Endothelial cell (in vitro differentiated cells): ENCODE data around the gene CMIP. TPM values are rescaled to one million over a fixed set of nuclear protein-coding genes. Genes with fewer than 3 reads are reported as not detected.
A peak's percentile ranks its signal among the peaks of the same experiment; 100 is the strongest.

ENCODE experiments used
- DNase-seq: peaks from one replicate; pipeline ENCODE4 v3.0.0; 2021; ENCODE audit warnings: low spot score
- H3K27ac Mint-ChIP-seq: one replicate; pipeline ENCODE4 v1.8.0; 2021; ENCODE audit warnings: mixed read lengths, inconsistent platforms; ENCODE audit not compliant: unreplicated experiment
- H3K27me3 Mint-ChIP-seq: one replicate; pipeline ENCODE4 v1.8.0; 2021; ENCODE audit warnings: mild to moderate bottlenecking, moderate library complexity, mixed read lengths, inconsistent platforms; ENCODE audit not compliant: unreplicated experiment
- H3K36me3 Mint-ChIP-seq: one replicate; pipeline ENCODE4 v1.8.0; 2021; ENCODE audit warnings: mild to moderate bottlenecking, low read depth, mixed read lengths, inconsistent platforms; ENCODE audit not compliant: unreplicated experiment
- H3K4me1 Mint-ChIP-seq: one replicate; pipeline ENCODE4 v1.8.0; 2021; ENCODE audit warnings: mild to moderate bottlenecking, mixed read lengths, inconsistent platforms; ENCODE audit not compliant: unreplicated experiment
- H3K4me3 Mint-ChIP-seq: one replicate; pipeline ENCODE4 v1.8.0; 2021; ENCODE audit warnings: mild to moderate bottlenecking, mixed read lengths, inconsistent platforms; ENCODE audit not compliant: unreplicated experiment
- H3K9me3 Mint-ChIP-seq: one replicate; pipeline ENCODE4 v1.8.0; 2021; ENCODE audit warnings: mixed read lengths, inconsistent platforms; ENCODE audit not compliant: unreplicated experiment
- CTCF ChIP-seq: fragments of 200-600 bp; sonication (generic); IDR thresholded peaks from one replicate; pipeline ENCODE4 v1.5.0; 2021; ENCODE audit warnings: antibody characterized with exemption; ENCODE audit not compliant: unreplicated experiment
- total RNA-seq: library from RNA; stranded (reverse); fragmentation: NEBNext Ultra II Directional; extraction: Animal tissue kit (Norgen Biotek cat#: 25700); gene quantifications from one replicate; pipeline ENCODE4 v1.2.1, GENCODE V29; 2021; ENCODE audit not compliant: unreplicated experiment

The CMIP gene
- total RNA-seq, 1 donor from 2014 or later = 98.9 TPM

GRCh38 chr16:81536648-81537047 is 92.0 kb downstream of the CMIP start:
- peaks cover 7% of the 10 kb centered on the region for H3K27me3 Mint-ChIP-seq
- no peak for TF ChIP-seq CTCF
- H3K9me3 Mint-ChIP-seq = no peaks in the 10 kb centered on the region
- H3K27ac Mint-ChIP-seq = no peak overlapping the region
- peaks cover 8% of the 10 kb centered on the region for H3K36me3 Mint-ChIP-seq
- no peak for DNase-seq
- H3K4me1 Mint-ChIP-seq = peaks cover 22% of the 10 kb centered on the region
- no peak overlapping the region for H3K4me3 Mint-ChIP-seq

GRCh38 chr16:81537721-81538561 is 93.3 kb downstream of the CMIP start:
- H3K27me3 Mint-ChIP-seq = peaks cover 3% of the 10 kb centered on the region
- no peak overlapping the region for H3K27ac Mint-ChIP-seq
- no peak overlapping the region for H3K4me3 Mint-ChIP-seq
- H3K4me1 Mint-ChIP-seq = peaks cover 26% of the 10 kb centered on the region
- H3K36me3 Mint-ChIP-seq = peaks cover 5% of the 10 kb centered on the region
- no peak for DNase-seq
- H3K9me3 Mint-ChIP-seq = no peaks in the 10 kb centered on the region
- no peak for TF ChIP-seq CTCF

DNA sequence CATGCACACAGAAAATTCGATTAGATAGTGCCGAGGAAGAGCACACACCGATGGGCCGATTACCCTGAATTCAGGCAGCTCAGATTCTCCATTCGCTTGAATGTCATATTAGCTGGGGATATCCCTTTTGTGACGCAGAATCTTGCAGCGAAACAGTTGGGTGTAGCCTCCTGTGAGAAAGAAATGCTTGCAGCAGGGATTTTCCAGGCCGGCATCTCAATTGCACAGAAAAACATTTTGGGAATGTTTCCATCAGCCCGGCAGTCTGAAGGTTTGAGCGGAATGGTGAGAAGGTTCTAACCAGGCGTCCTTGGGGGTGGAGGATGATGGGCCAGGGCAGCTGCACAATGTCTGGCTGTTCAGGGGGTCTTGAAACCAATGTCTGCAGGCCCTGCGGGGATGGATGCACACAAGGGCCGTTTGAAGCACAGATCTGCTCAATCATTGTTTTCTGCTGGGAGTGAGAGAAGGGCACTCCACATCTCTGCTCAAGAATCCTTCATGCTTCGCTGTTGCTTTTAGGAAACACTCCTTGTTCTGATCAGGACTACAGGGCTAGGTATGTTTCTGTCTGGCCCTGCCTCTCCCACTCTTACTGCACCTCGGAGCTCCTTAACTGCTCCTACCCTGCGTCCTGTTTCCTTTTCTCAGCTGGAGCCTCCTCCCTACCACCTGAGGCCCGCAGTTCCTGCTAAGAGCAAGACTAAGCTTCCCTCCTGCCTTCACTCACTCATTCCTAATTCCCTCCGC is 94.6 kb downstream of the CMIP start:
- H3K4me3 Mint-ChIP-seq = peak overlapping the region; percentile 24
- no peak for DNase-seq
- peaks cover 4% of the 10 kb centered on the region for H3K36me3 Mint-ChIP-seq
- peaks cover 39% of the 10 kb centered on the region for H3K4me1 Mint-ChIP-seq
- TF ChIP-seq CTCF = no peak
- H3K27ac Mint-ChIP-seq = peak overlapping the region; percentile 62
- no peaks in the 10 kb centered on the region for H3K9me3 Mint-ChIP-seq
- H3K27me3 Mint-ChIP-seq = peaks cover 3% of the 10 kb centered on the region

- Mint-ChIP-seq H3K27me3 (peaks cover 8% of the 10 kb centered on the region), H3K4me1 (peaks cover 46% of the 10 kb centered on the region), H3K9me3 (no peaks in the 10 kb centered on the region), H3K27ac (peak overlapping the region; percentile 62), H3K36me3 (peaks cover 4% of the 10 kb centered on the region), H3K4me3 (peak overlapping the region; percentile 24)
- TF ChIP-seq CTCF = no peak
- no peak for DNase-seq
Measured at GRCh38 chr16:81539759-81540472, 95.3 kb downstream of the CMIP start.
